SK-N-SH (cell line): ENCODE data around the gene TRIM46. TPM values are rescaled to one million over a fixed set of nuclear protein-coding genes. Genes with fewer than 3 reads are reported as not detected.

Experiments used
- CTCF ChIA-PET: fragments of 300-600, 350-600 bp; formaldehyde crosslinking; extraction: SDS; loops from one replicate; lab custom pipeline; 2021; lab: Yijun Ruan, JAX
- POLR2A ChIA-PET: fragments of 350-600 bp; sonication (Branson Sonifier 250); formaldehyde crosslinking; extraction: SDS; loops from one replicate; lab custom pipeline; 2020; ENCODE audit warnings: antibody characterized with exemption, inconsistent platforms; lab: Yijun Ruan, JAX
- DNase-seq: peaks from one replicate; pipeline ENCODE4 v3.0.0; 2012
- H2AFZ ChIP-seq: fragments of 200-600 bp; sonication (generic); 2 replicates; pipeline ENCODE4 v1.8.1; 2016; ENCODE audit warnings: antibody characterized with exemption, mild to moderate bottlenecking, low read depth
- H3F3A ChIP-seq: fragments of 200-600 bp; sonication (generic); replicated peaks from 2 replicates; pipeline ENCODE3; 2016; ENCODE audit warnings: antibody characterized with exemption, mild to moderate bottlenecking; ENCODE audit not compliant: insufficient read depth
- H3K27ac ChIP-seq, 2 experiments: fragments of 200-500 bp in 1 of 2; fragments of 200-600 bp in 1 of 2; sonication (Bioruptor generic) in 1 of 2; sonication (generic), shearing (Covaris generic) in 1 of 2; 2 replicates each; pipeline versions ENCODE4 v1.5.1 to v1.6.1; 2014 to 2016; ENCODE audit warnings: low read depth in 2 of 2, inconsistent platforms in 1 of 2, low read length in 1 of 2, mild to moderate bottlenecking in 1 of 2, mixed read lengths in 1 of 2
- H3K27me3 ChIP-seq: fragments of 200-600 bp; sonication (generic), shearing (Covaris generic); 2 replicates; pipeline ENCODE4 v1.6.1; 2016; ENCODE audit warnings: mixed run types; ENCODE audit not compliant: insufficient read depth
- H3K36me3 ChIP-seq, 2 experiments: fragments of 200-500 bp in 1 of 2; fragments of 200-600 bp in 1 of 2; sonication (Bioruptor generic) in 1 of 2; sonication (generic) in 1 of 2; replicated peaks in 1 of 2; 2 replicates each; pipeline versions ENCODE3 to v1.5.1; 2014 to 2016; ENCODE audit warnings: low read length in 1 of 2, mild to moderate bottlenecking in 1 of 2; ENCODE audit not compliant: insufficient read depth in 2 of 2, control insufficient read depth in 1 of 2
- H3K4me1 ChIP-seq, 2 experiments: fragments of 200-500 bp in 1 of 2; fragments of 200-600 bp in 1 of 2; sonication (Bioruptor generic) in 1 of 2; sonication (generic), shearing (Covaris generic) in 1 of 2; 2 replicates each; pipeline versions ENCODE4 v1.5.1 to v1.6.1; 2014 to 2016; ENCODE audit warnings: low read depth in 1 of 2, low read length in 1 of 2, mixed run types in 1 of 2; ENCODE audit not compliant: insufficient read depth in 2 of 2, control insufficient read depth in 1 of 2
- H3K4me2 ChIP-seq: fragments of 200-600 bp; sonication (generic), shearing (Covaris generic); 2 replicates; pipeline ENCODE4 v1.6.1; 2017; ENCODE audit warnings: mixed run types
- H3K4me3 ChIP-seq, 2 experiments: fragments of 200-500 bp in 1 of 2; fragments of 200-600 bp in 1 of 2; sonication (Bioruptor generic) in 1 of 2; sonication (generic), shearing (Covaris generic) in 1 of 2; 2 replicates each; pipeline versions ENCODE4 v1.5.1 to v1.8.1; 2014 to 2016; ENCODE audit warnings: low read depth in 2 of 2, inconsistent platforms in 1 of 2, low read length in 1 of 2, mild to moderate bottlenecking in 1 of 2, mixed read lengths in 1 of 2, moderate library complexity in 1 of 2
- H3K79me2 ChIP-seq: fragments of 200-600 bp; sonication (generic); 2 replicates; pipeline ENCODE4 v1.8.1; 2017; ENCODE audit warnings: mild to moderate bottlenecking; ENCODE audit not compliant: insufficient read depth
- H3K9ac ChIP-seq: fragments of 200-600 bp; sonication (generic); 2 replicates; pipeline ENCODE4 v1.6.1; 2017; ENCODE audit warnings: mixed run types
- H3K9me2 ChIP-seq: fragments of 200-600 bp; sonication (generic); 2 replicates; pipeline ENCODE4 v1.6.1; 2017; ENCODE audit warnings: mixed run types
- H3K9me3 ChIP-seq: fragments of 200-600 bp; sonication (generic); 2 replicates; pipeline ENCODE4 v1.6.1; 2017; ENCODE audit warnings: mixed run types, mild to moderate bottlenecking, moderate library complexity
- H4K20me1 ChIP-seq: fragments of 200-600 bp; sonication (generic); 2 replicates; pipeline ENCODE4 v1.6.1; 2017; ENCODE audit warnings: mild to moderate bottlenecking, mixed run types; ENCODE audit not compliant: insufficient read depth
- CHD2 ChIP-seq: fragments of 150-350 bp; IDR thresholded peaks from 2 replicates; pipeline ENCODE4 v1.6.1; 2018; ENCODE audit warnings: low read length; ENCODE audit not compliant: partially characterized antibody
- JUND ChIP-seq: IDR thresholded peaks from 2 replicates; pipeline ENCODE4 v1.4.0; 2012
- POLR2AphosphoS5 ChIP-seq: IDR thresholded peaks from 2 replicates; pipeline ENCODE4 v1.6.1; 2012; ENCODE audit warnings: low read depth, low read length
- RAD21 ChIP-seq: IDR thresholded peaks from 2 replicates; pipeline ENCODE4 v1.6.1; 2012; ENCODE audit warnings: mild to moderate bottlenecking, low read length
- RCOR1 ChIP-seq: fragments of 150-350 bp; IDR thresholded peaks from 2 replicates; pipeline ENCODE4 v1.6.1; 2017; ENCODE audit warnings: antibody characterized with exemption, low read length
- TEAD4 ChIP-seq: IDR thresholded peaks from 2 replicates; pipeline ENCODE4 v1.4.0; 2012; ENCODE audit warnings: mild to moderate bottlenecking, borderline replicate concordance; ENCODE audit not compliant: insufficient read depth
- WGBS: methylation state at CpG from one replicate; pipeline ENCODE4 v1.1.6; 2017; ENCODE audit warnings: low lambda C conversion rate; 5-methylcytosine and 5-hydroxymethylcytosine counted together
- polyA plus RNA-seq, 3 experiments: library from polyadenylated mRNA; depleted of rRNA; stranded (reverse); fragments of >200 nt; gene quantifications; 2 replicates each; pipeline ENCODE4 v1.2.3, GENCODE V29; 2012
- TF ChIP-seq, protein P1 (sequence below): fragments of 150-350 bp; IDR thresholded peaks from 2 replicates; pipeline ENCODE4 v1.6.1; 2016; ENCODE audit warnings: mild to moderate bottlenecking, low read depth, low read length
- TF ChIP-seq, protein P2 (sequence below): IDR thresholded peaks from 2 replicates; pipeline ENCODE4 v1.6.1; 2012; ENCODE audit warnings: mild to moderate bottlenecking, low read depth, low read length, moderate library complexity
- TF ChIP-seq, protein P3 (sequence below): IDR thresholded peaks from 2 replicates; pipeline ENCODE4 v1.4.0; 2012; ENCODE audit warnings: low read depth, borderline replicate concordance

The TRIM46 gene
- polyA plus RNA-seq, 1 of the 3 experiments (the other 2 are of a cell fraction), result 12.7 TPM

DNA sequence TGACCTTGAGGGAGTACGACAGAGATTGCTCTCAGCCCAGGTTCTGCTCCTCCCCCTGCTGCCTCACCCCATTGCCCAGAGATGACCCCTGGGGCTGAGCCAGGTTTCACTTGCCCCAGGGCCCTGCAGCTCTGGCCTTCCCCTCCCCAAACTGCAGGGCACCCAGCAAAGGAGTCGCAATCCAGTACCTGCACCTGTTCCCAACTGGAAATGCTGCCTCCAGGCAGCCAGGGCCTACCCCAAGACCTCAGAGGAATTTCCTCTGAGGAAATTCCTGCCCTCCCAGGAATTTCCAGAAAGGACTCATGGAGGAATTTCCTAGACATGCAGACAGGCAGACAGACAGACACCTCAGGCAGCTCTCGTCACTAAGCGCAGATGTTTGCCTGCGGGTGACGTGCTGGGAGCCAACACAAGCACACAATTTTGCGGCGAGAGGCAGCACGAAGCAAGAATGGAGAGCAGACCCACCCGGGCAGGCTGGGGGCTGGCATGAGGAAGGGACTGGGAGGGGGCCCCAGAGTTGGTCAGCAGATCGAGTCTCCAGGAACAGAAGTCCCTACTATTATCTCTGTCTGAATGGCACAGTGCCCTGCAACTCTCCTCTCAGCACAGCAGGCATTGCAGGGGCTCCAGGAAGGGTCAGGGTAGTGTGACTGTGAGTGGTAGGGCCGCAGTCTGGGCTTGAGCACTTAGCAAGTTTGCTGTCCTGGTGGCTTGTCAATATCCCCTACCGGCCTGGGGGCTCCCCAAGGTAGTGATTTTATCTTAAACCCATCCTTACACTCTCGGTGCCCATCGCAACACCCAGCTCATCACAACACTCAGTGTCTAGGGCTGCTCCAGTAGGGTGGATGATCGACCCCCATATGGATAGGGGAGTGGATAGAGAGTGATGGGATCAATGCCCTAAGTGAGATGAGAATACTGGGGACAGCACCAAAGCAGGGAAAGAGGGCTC lies 48.9 kb upstream of the TRIM46 start:
- H3K36me3 ChIP-seq, result no peaks in the 10 kb centered on the region
- no peak overlapping the region for H3K4me2 ChIP-seq
- no peak overlapping the region for H3K27ac ChIP-seq
- DNase-seq, result no peak
- WGBS, result 64% methylated on average over 15 of the region's 16 CpGs
- H3K4me3 ChIP-seq, result no peak overlapping the region
- H3K9ac ChIP-seq, result no peak overlapping the region
- H3K9me2 ChIP-seq, result no peaks in the 10 kb centered on the region
- H2AFZ ChIP-seq, result no peak overlapping the region
- TF ChIP-seq TEAD4, result 0 out of 2 replicates have a peak, but pooled peaks have one; percentile 24
- TF ChIP-seq, protein P1, sequence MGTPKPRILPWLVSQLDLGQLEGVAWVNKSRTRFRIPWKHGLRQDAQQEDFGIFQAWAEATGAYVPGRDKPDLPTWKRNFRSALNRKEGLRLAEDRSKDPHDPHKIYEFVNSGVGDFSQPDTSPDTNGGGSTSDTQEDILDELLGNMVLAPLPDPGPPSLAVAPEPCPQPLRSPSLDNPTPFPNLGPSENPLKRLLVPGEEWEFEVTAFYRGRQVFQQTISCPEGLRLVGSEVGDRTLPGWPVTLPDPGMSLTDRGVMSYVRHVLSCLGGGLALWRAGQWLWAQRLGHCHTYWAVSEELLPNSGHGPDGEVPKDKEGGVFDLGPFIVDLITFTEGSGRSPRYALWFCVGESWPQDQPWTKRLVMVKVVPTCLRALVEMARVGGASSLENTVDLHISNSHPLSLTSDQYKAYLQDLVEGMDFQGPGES, result no peak
- TF ChIP-seq, all 33 proteins: peak for 1
- Histone ChIP-seq H3F3A (no peaks in the 10 kb centered on the region), H3K79me2 (no peaks in the 10 kb centered on the region), H3K4me1 (peaks cover 14 to 36% of the 10 kb centered on the region in 2 experiments), H3K27me3 (no peaks in the 10 kb centered on the region; the same call in 1 of the 2 replicates), H4K20me1 (no peaks in the 10 kb centered on the region), H3K9me3 (no peaks in the 10 kb centered on the region)
- CTCF ChIA-PET, result interaction anchor here (1.1 to 9.7 kb wide), 8 partner anchors 10 to 82 kb away, joined by 3 to 67 read pairs (median 6); partner anchors contain the start of gene KRTCAP2
- POLR2A ChIA-PET, result no interaction called here

DNA sequence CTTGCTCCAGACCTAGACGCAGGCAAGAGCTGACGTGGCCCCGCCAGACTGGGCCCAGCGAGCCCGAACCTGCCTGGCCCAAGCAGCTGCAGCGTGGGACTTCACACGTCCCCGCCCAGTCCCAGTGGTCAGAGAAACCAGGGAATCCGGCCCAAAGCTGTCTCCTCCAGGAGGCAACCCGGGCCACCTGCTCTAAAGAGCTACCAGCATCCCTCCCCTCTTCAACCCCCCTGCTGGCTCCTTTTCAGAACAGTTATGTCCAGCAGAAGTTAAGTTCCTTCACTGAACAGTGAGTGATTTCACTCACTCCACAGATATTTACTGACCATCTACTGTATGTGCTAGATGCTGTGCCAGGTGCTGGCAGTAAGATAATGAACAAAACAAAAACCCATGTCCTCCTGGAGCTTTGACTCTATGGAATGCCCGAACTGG lies 48.1 kb upstream of the TRIM46 start:
- H2AFZ ChIP-seq, result no peak overlapping the region
- no peak overlapping the region for H3K4me3 ChIP-seq
- H3K9ac ChIP-seq, result no peak overlapping the region
- H3F3A ChIP-seq, result no peaks in the 10 kb centered on the region
- TF ChIP-seq RCOR1, result no peak
- TF ChIP-seq, protein P2, sequence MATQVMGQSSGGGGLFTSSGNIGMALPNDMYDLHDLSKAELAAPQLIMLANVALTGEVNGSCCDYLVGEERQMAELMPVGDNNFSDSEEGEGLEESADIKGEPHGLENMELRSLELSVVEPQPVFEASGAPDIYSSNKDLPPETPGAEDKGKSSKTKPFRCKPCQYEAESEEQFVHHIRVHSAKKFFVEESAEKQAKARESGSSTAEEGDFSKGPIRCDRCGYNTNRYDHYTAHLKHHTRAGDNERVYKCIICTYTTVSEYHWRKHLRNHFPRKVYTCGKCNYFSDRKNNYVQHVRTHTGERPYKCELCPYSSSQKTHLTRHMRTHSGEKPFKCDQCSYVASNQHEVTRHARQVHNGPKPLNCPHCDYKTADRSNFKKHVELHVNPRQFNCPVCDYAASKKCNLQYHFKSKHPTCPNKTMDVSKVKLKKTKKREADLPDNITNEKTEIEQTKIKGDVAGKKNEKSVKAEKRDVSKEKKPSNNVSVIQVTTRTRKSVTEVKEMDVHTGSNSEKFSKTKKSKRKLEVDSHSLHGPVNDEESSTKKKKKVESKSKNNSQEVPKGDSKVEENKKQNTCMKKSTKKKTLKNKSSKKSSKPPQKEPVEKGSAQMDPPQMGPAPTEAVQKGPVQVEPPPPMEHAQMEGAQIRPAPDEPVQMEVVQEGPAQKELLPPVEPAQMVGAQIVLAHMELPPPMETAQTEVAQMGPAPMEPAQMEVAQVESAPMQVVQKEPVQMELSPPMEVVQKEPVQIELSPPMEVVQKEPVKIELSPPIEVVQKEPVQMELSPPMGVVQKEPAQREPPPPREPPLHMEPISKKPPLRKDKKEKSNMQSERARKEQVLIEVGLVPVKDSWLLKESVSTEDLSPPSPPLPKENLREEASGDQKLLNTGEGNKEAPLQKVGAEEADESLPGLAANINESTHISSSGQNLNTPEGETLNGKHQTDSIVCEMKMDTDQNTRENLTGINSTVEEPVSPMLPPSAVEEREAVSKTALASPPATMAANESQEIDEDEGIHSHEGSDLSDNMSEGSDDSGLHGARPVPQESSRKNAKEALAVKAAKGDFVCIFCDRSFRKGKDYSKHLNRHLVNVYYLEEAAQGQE, result no peak
- TF ChIP-seq POLR2AphosphoS5, result no peak
- no peak for TF ChIP-seq RAD21
- no peak for TF ChIP-seq TEAD4
- TF ChIP-seq, protein P3, sequence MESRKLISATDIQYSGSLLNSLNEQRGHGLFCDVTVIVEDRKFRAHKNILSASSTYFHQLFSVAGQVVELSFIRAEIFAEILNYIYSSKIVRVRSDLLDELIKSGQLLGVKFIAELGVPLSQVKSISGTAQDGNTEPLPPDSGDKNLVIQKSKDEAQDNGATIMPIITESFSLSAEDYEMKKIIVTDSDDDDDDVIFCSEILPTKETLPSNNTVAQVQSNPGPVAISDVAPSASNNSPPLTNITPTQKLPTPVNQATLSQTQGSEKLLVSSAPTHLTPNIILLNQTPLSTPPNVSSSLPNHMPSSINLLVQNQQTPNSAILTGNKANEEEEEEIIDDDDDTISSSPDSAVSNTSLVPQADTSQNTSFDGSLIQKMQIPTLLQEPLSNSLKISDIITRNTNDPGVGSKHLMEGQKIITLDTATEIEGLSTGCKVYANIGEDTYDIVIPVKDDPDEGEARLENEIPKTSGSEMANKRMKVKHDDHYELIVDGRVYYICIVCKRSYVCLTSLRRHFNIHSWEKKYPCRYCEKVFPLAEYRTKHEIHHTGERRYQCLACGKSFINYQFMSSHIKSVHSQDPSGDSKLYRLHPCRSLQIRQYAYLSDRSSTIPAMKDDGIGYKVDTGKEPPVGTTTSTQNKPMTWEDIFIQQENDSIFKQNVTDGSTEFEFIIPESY, result no peak
- no peak for TF ChIP-seq CHD2
- TF ChIP-seq JUND, result no peak
- no peaks in the 10 kb centered on the region for H4K20me1 ChIP-seq
- H3K9me3 ChIP-seq, result no peaks in the 10 kb centered on the region
- H3K36me3 ChIP-seq, result no peaks in the 10 kb centered on the region
- ChIA-PET POLR2A (no interaction called here), CTCF (interaction anchor here (1.0 to 9.7 kb wide), 8 partner anchors 11 to 82 kb away, joined by 3 to 67 read pairs (median 5); partner anchors contain the start of gene KRTCAP2)
- no peak overlapping the region for H3K4me2 ChIP-seq
- H3K4me1 ChIP-seq, result peaks cover 19 to 43% of the 10 kb centered on the region in 2 experiments
- H3K79me2 ChIP-seq, result no peaks in the 10 kb centered on the region
- H3K9me2 ChIP-seq, result no peaks in the 10 kb centered on the region
- H3K27me3 ChIP-seq, result no peaks in the 10 kb centered on the region; the same call in 1 of the 2 replicates
- DNase-seq, result no peak
- H3K27ac ChIP-seq, result no peak overlapping the region
- 92% methylated on average over 3 of the region's 11 CpGs for WGBS
